RWPE1 (cell line): Measurements from ENCODE around the gene HTT.

ENCODE experiments used
- CTCF ChIA-PET: fragments of 350-600 bp; sonication (Branson Sonifier 250); formaldehyde crosslinking; extraction: SDS; loops from one replicate; lab custom pipeline; 2021; lab: Yijun Ruan, JAX
- POLR2A ChIA-PET: fragments of 400-600 bp; formaldehyde crosslinking; extraction: SDS; loops from one replicate; lab custom pipeline; 2020; ENCODE audit warnings: antibody characterized with exemption; ENCODE audit not compliant: low non-redundant PET; lab: Yijun Ruan, JAX
- DNase-seq: peaks from one replicate; pipeline ENCODE4 v3.0.0; 2012; ENCODE audit warnings: low spot score
- H3K27ac ChIP-seq: fragments of 450-650 bp; 2 replicates; pipeline ENCODE4 v1.5.1; 2017
- CTCF ChIP-seq: fragments of 450-650 bp; conservative IDR thresholded peaks from 2 replicates; pipeline ENCODE4 v1.5.1; 2017; ENCODE audit warnings: low read depth, mild to moderate bottlenecking

HTT gene

GRCh38 chr4:3074078-3074845 is at the start of gene HTT, which contains the start of gene HTT-AS:
HTT (plus strand) TSS chr4:3074681; CDS start chr4:3074826, 145 bp downstream.
HTT-AS (minus strand) TSS chr4:3074538.
- TF ChIP-seq CTCF: no peak
- ChIA-PET CTCF (no interaction called here), POLR2A (interaction anchor here (0.6 kb wide), 1 partner anchor 27 kb away, joined by 8 read pairs; no protein-coding TSS in a partner anchor)
- H3K27ac ChIP-seq: peak within 1 kb of the TSS; percentile 85
- DNase-seq: peak; percentile 92

GRCh38 chr4:3025881-3026280 is 48.6 kb upstream of the HTT start:
- ChIA-PET CTCF (no interaction called here), POLR2A (no interaction called here)
- H3K27ac ChIP-seq: no peak overlapping the region
- no peak for TF ChIP-seq CTCF
- DNase-seq: no peak

- no peak for TF ChIP-seq CTCF
- POLR2A ChIA-PET: no interaction called here
- no peak for DNase-seq
- no peak overlapping the region for H3K27ac ChIP-seq
- CTCF ChIA-PET: no interaction called here
Observed at GRCh38 chr4:3026540-3026939, 47.9 kb upstream of the HTT start.

GRCh38 chr4:3029464-3029863 is 45.0 kb upstream of the HTT start:
- DNase-seq: no peak
- H3K27ac ChIP-seq: no peak overlapping the region
- ChIA-PET POLR2A (no interaction called here), CTCF (no interaction called here)
- TF ChIP-seq CTCF: no peak

GRCh38 chr4:3030566-3031356 is 43.7 kb upstream of the HTT start:
- TF ChIP-seq CTCF: no peak
- no peak for DNase-seq
- CTCF ChIA-PET: no interaction called here
- POLR2A ChIA-PET: no interaction called here
- no peak overlapping the region for H3K27ac ChIP-seq

GRCh38 chr4:3031357-3032082 is 43.0 kb upstream of the HTT start:
- no peak for DNase-seq
- TF ChIP-seq CTCF: no peak
- ChIA-PET CTCF (no interaction called here), POLR2A (no interaction called here)
- no peak overlapping the region for H3K27ac ChIP-seq
